Activated CD8-positive, alpha-beta T cell treated with anti-CD3 and anti-CD28 coated beads, Interleukin-2, amount 10 ng/mL, durations not matched to agents 7 days and 5 days (primary cell): ENCODE data around the gene FAIM. TPM values are rescaled to one million over a fixed set of nuclear protein-coding genes. Genes with fewer than 3 reads are reported as not detected.
A peak's percentile ranks its signal among the peaks of the same experiment; 100 is the strongest.
"Not testable (repeated sequence)": the region's sequence is repeated elsewhere in the genome, so short reads cannot be mapped to it uniquely, and the experiment has no call there.

Experiments
- ATAC-seq: fragments of 150-1000 bp; cut with Tn5 transposase; one replicate; pipeline ENCODE4 v1.10.0; 2021; ENCODE audit warnings: moderate library complexity
- CTCF ChIA-PET: fragments of 350-600 bp; sonication (Branson Sonifier 250); formaldehyde crosslinking; loops from one replicate; lab custom pipeline; 2021; ENCODE audit warnings: antibody characterized with exemption; lab: Charles Lee
- POLR2A ChIA-PET: fragments of 350-600 bp; sonication (Branson Sonifier 250); formaldehyde crosslinking; loops from one replicate; lab custom pipeline; 2021; ENCODE audit warnings: antibody characterized with exemption; lab: Charles Lee
- DNase-seq: peaks from one replicate; pipeline ENCODE4 v3.0.0-alpha.2; 2020
- H3K27ac Mint-ChIP-seq: one replicate; pipeline ENCODE4 v1.8.0; 2021; ENCODE audit warnings: mild to moderate bottlenecking, mixed read lengths
- H3K27me3 Mint-ChIP-seq: one replicate; pipeline ENCODE4 v1.8.0; 2021; ENCODE audit warnings: low read depth, mixed read lengths
- H3K36me3 Mint-ChIP-seq: one replicate; pipeline ENCODE4 v1.8.0; 2021; ENCODE audit warnings: low read depth, mixed read lengths
- H3K4me1 Mint-ChIP-seq: one replicate; pipeline ENCODE4 v1.8.0; 2021; ENCODE audit warnings: low read depth, mixed read lengths
- H3K4me3 Mint-ChIP-seq: one replicate; pipeline ENCODE4 v1.8.0; 2021; ENCODE audit warnings: mild to moderate bottlenecking, mixed read lengths
- H3K9me3 Mint-ChIP-seq: one replicate; pipeline ENCODE4 v1.8.0; 2022; ENCODE audit warnings: mixed read lengths; ENCODE audit not compliant: insufficient read depth
- total RNA-seq, 2 experiments: library from RNA; stranded (reverse); gene quantifications; one replicate each; pipeline ENCODE4 v1.2.3, GENCODE V29; 2021

FAIM gene
- total RNA-seq, 2 experiments from 2014 or later = 4.2 to 5.9 TPM

- CTCF ChIA-PET = interaction anchor here (1.0 to 1.9 kb wide), 4 partner anchors 9 to 336 kb away, joined by 3 to 9 read pairs (median 4); no protein-coding TSS in a partner anchor
- no peaks in the 10 kb centered on the region for H3K9me3 Mint-ChIP-seq
- DNase-seq = no peak
- ATAC-seq = no peak
- peaks cover 28% of the 10 kb centered on the region for H3K36me3 Mint-ChIP-seq
- H3K4me3 Mint-ChIP-seq = no peak overlapping the region
- peaks cover 5% of the 10 kb centered on the region for H3K4me1 Mint-ChIP-seq
- no peaks in the 10 kb centered on the region for H3K27me3 Mint-ChIP-seq
- no peak overlapping the region for H3K27ac Mint-ChIP-seq
- POLR2A ChIA-PET = no interaction called here
Measured at GRCh38 chr3:138587374-138587773, 21.2 kb upstream of the FAIM start.

DNA sequence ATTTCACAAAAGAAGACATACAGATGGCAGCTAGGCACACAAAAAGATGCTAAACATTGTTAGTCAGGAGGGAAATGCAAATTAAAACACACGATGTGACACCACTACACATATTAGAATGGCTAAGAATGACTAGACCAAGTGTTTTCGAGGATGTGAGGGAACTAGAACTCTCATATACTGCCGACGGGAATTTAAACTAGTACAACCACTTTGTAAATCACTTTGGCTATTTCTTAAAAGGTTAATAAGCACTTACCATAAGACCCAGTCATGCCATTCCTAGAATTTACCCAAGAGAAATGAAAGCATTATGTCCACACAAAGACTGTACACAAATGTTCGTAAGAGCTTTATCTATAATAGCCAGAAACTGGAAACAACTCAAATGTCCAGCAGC, 20.1 kb upstream of the FAIM start:
- H3K4me3 Mint-ChIP-seq = no peak overlapping the region
- H3K27ac Mint-ChIP-seq = no peak overlapping the region
- peaks cover 8% of the 10 kb centered on the region for H3K4me1 Mint-ChIP-seq
- CTCF ChIA-PET = interaction anchor here (0.7 to 1.6 kb wide), 4 partner anchors 20 to 327 kb away, joined by 3 to 7 read pairs (median 4); no protein-coding TSS in a partner anchor
- DNase-seq (no peak), ATAC-seq (no peak)
- no peaks in the 10 kb centered on the region for H3K9me3 Mint-ChIP-seq
- peaks cover 28% of the 10 kb centered on the region for H3K36me3 Mint-ChIP-seq
- H3K27me3 Mint-ChIP-seq = no peaks in the 10 kb centered on the region
- POLR2A ChIA-PET = no interaction called here

DNA sequence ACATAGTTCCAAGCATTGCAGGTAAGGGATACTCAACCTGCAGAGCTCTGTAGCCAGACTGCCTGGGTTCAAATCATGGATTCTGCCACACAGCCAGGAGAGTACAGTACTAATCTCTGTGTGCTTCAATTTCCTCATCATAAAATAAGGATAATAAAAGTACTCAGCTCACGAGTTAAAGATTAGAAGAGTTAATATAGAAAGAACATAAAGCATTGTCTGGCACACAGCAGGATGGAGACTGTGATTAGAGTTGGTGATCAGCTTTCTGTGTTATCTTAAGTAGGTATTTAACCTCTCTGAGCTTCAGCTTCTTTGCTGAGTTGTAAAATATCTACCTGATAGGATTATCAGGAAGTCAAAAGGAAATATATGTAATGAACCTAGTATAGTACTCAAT, 17.2 kb upstream of the FAIM start:
- H3K4me1 Mint-ChIP-seq = peaks cover 12% of the 10 kb centered on the region
- ATAC-seq (no peak), DNase-seq (no peak)
- POLR2A ChIA-PET = no interaction called here
- H3K27me3 Mint-ChIP-seq = no peaks in the 10 kb centered on the region
- H3K9me3 Mint-ChIP-seq = no peaks in the 10 kb centered on the region
- H3K4me3 Mint-ChIP-seq = no peak overlapping the region
- CTCF ChIA-PET = interaction anchor here (0.9 to 6.0 kb wide), 8 partner anchors 12 to 345 kb away, joined by 3 to 76 read pairs (median 5); no protein-coding TSS in a partner anchor
- H3K36me3 Mint-ChIP-seq = peaks cover 17% of the 10 kb centered on the region
- no peak overlapping the region for H3K27ac Mint-ChIP-seq

DNA sequence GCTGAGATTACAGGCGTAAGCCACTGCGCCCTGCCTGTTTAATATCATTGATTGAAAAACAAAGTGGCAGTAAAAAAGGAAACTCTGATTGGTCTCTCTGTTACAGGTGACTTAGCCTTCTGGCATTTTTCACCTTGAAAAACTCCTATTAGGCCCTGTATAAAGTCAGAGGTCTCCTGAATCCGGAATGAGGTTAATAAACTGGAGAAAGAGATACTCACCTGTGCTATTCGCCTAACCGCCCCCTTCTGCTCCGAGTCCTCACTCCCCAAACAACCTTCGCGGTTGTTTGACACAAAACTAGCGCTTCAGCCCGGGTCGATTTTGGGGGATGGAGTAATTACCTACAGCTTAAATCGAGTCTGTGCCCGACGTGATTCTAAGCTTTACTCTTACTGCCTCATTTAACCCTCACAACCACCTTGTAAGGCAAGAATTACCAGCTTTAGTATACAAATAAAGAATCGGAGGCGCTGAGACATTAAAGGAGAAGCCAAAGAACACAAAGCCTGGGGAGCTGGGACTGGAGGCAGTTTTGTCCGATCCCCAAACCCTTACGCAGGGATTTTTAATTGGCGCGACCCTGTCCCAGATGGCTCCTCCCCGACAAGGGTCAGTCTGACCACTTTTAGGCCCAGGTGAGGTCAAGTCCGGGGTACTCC, 15.0 kb upstream of the FAIM start:
- H3K4me3 Mint-ChIP-seq = peak overlapping the region; percentile 86

GRCh38 chr3:138594150-138594934, 14.2 kb upstream of the FAIM start, which contains the start of gene CEP70:
Gene CEP70 (minus strand): TSS chr3:138594260. CDS start chr3:138572927, 21,333 bp downstream.
- peak within 1 kb of the TSS; percentile 86 for H3K4me3 Mint-ChIP-seq
- peaks cover 7% of the 10 kb centered on the region for H3K36me3 Mint-ChIP-seq
- ChIA-PET CTCF (interaction anchor here (0.5 to 6.0 kb wide), 40 partner anchors 9 to 827 kb away, joined by 3 to 137 read pairs (median 5); partner anchors contain the start of genes ESYT3 and FAIM), POLR2A (interaction anchor here (0.8 to 3.3 kb wide), 9 partner anchors 11 to 321 kb away, joined by 3 to 20 read pairs (median 7); partner anchors contain the start of gene FAIM)
- peak; percentile 93 for DNase-seq
- peak; percentile 96 for ATAC-seq
- no peaks in the 10 kb centered on the region for H3K9me3 Mint-ChIP-seq
- H3K27ac Mint-ChIP-seq = peak within 1 kb of the TSS; percentile 87
- H3K27me3 Mint-ChIP-seq = no peaks in the 10 kb centered on the region
- peaks cover 12% of the 10 kb centered on the region for H3K4me1 Mint-ChIP-seq

More for the DNA sequence above, 15.0 kb upstream of the FAIM start:
- Mint-ChIP-seq H3K4me1 (peaks cover 12% of the 10 kb centered on the region), H3K27me3 (no peaks in the 10 kb centered on the region), H3K36me3 (peaks cover 7% of the 10 kb centered on the region), H3K27ac (peak overlapping the region; percentile 87), H3K9me3 (no peaks in the 10 kb centered on the region)
- CTCF ChIA-PET = interaction anchor here (0.6 to 6.0 kb wide), 34 partner anchors 8 to 749 kb away, joined by 3 to 137 read pairs (median 5); partner anchors contain the start of genes ESYT3 and FAIM
- DNase-seq = peak; percentile 31
- no peak for ATAC-seq
- POLR2A ChIA-PET = interaction anchor here (0.8 to 3.3 kb wide), 8 partner anchors 10 to 322 kb away, joined by 4 to 20 read pairs (median 8); partner anchors contain the start of gene FAIM

- DNase-seq (no peak), ATAC-seq (no peak)
- Mint-ChIP-seq H3K4me1 (peaks cover 12% of the 10 kb centered on the region), H3K27me3 (no peaks in the 10 kb centered on the region), H3K27ac (peak overlapping the region; percentile 87), H3K36me3 (peaks cover 7% of the 10 kb centered on the region), H3K4me3 (peak overlapping the region; percentile 86), H3K9me3 (no peaks in the 10 kb centered on the region)
- CTCF ChIA-PET = interaction anchor here (0.5 to 6.0 kb wide), 29 partner anchors 8 to 827 kb away, joined by 3 to 137 read pairs (median 7); partner anchors contain the start of genes ESYT3 and FAIM
- POLR2A ChIA-PET = interaction anchor here (0.6 to 3.3 kb wide), 9 partner anchors 12 to 321 kb away, joined by 3 to 20 read pairs (median 7); partner anchors contain the start of gene FAIM
Measured at GRCh38 chr3:138594935-138595610, 13.5 kb upstream of the FAIM start.

GRCh38 chr3:138597186-138597976, 11.2 kb upstream of the FAIM start:
- not testable (repeated sequence) for H3K9me3 Mint-ChIP-seq, H3K4me3 Mint-ChIP-seq, H3K36me3 Mint-ChIP-seq, H3K27me3 Mint-ChIP-seq, ATAC-seq, H3K27ac Mint-ChIP-seq, DNase-seq
- ChIA-PET CTCF (interaction anchor here (1.2 to 3.6 kb wide), 4 partner anchors 29 to 326 kb away, joined by 3 to 19 read pairs (median 4); no protein-coding TSS in a partner anchor), POLR2A (interaction anchor here (0.9 kb wide), 1 partner anchor 11 kb away, joined by 4 read pairs; the partner anchor contains the start of gene FAIM)
- peaks cover 12% of the 10 kb centered on the region for H3K4me1 Mint-ChIP-seq

DNA sequence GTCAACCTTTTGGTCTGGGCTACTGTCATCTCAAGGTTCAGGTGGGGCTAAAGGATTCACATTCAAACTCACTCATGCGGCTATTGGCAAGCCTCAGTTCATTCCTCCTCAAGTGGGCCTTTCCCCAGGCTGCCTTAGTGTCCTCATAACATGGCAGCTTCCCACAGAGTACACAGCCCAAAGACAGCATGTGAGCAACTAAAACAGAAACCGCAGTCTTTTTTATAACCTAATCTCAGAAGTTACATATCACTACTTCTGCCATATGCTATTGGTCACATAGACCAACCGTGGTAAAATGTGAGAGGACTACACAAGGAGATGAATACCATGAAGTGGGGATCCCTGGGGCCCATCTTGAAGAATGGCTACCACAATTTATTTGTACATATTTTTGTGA, 10.0 kb upstream of the FAIM start:
- ChIA-PET CTCF (interaction anchor here (1.7 to 3.6 kb wide), 2 partner anchors 119 to 317 kb away, joined by 6 to 19 read pairs; no protein-coding TSS in a partner anchor), POLR2A (no interaction called here)
- no peaks in the 10 kb centered on the region for H3K9me3 Mint-ChIP-seq
- no peak overlapping the region for H3K27ac Mint-ChIP-seq
- H3K27me3 Mint-ChIP-seq = no peaks in the 10 kb centered on the region
- ATAC-seq (no peak), DNase-seq (no peak)
- H3K4me1 Mint-ChIP-seq = peaks cover 8% of the 10 kb centered on the region
- peaks cover 11% of the 10 kb centered on the region for H3K36me3 Mint-ChIP-seq
- H3K4me3 Mint-ChIP-seq = no peak overlapping the region

DNA sequence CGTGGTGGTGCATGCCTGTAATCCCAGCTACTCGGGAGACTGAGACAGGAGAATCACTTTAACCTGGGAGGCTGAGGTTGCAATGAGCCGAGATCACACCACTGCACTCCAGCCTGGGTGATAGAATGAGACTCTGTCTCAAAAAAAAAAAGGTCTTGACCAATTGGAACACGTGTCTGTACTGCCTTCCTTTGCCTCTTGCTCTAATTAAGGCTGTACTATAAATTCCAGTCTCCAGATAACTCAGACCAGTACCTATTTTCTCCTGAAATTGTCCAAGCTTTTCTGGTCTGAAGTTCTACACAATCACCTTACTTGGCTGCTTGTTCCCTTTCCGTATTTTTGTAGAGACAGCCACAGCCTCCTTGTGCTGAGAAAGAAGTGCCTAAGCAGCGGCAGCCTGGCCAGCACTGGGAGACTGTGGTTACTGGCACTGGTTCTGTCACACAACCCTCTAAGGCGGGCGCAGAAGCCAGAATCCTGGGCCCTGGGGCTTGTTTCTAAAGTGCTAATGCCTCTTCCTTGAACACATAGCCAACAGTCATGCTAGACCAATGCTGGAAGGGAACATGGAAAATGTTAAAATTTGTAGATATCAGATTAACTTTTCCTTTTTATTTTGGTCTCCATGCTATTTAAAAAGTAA, 8.3 kb upstream of the FAIM start:
- ChIA-PET POLR2A (interaction anchor here (0.6 kb wide), 1 partner anchor 20 kb away, joined by 4 read pairs; no protein-coding TSS in a partner anchor), CTCF (interaction anchor here (1.1 to 3.6 kb wide), 2 partner anchors 311 to 315 kb away, joined by 3 to 19 read pairs; no protein-coding TSS in a partner anchor)
- H3K4me1 Mint-ChIP-seq = peaks cover 2% of the 10 kb centered on the region
- no peak overlapping the region for H3K4me3 Mint-ChIP-seq
- no peaks in the 10 kb centered on the region for H3K9me3 Mint-ChIP-seq
- DNase-seq (no peak), ATAC-seq (no peak)
- peaks cover 18% of the 10 kb centered on the region for H3K36me3 Mint-ChIP-seq
- no peaks in the 10 kb centered on the region for H3K27me3 Mint-ChIP-seq
- H3K27ac Mint-ChIP-seq = no peak overlapping the region

GRCh38 chr3:138601661-138602060, 6.9 kb upstream of the FAIM start:
- POLR2A ChIA-PET, H3K27me3 Mint-ChIP-seq, ATAC-seq, H3K27ac Mint-ChIP-seq, H3K4me3 Mint-ChIP-seq, H3K9me3 Mint-ChIP-seq, H3K4me1 Mint-ChIP-seq, DNase-seq, CTCF ChIA-PET: not testable (repeated sequence)
- H3K36me3 Mint-ChIP-seq = peaks cover 18% of the 10 kb centered on the region
